K562 (cell line): ENCODE results near the gene IPO11. TPM values are rescaled to one million over a fixed set of nuclear protein-coding genes. Genes with fewer than 3 reads are reported as not detected.
A peak's percentile ranks its signal among the peaks of the same experiment; 100 is the strongest.

Experiments used
- HNRNPLL ChIP-seq: fragments of 200-400 bp; formaldehyde crosslinking; IDR thresholded peaks from 2 replicates; pipeline ENCODE4 v1.6.1; 2017; ENCODE audit warnings: low read length, low read depth, mild to moderate bottlenecking; ENCODE audit not compliant: poor library complexity, severe bottlenecking
- MBD2 ChIP-seq: sonication (generic); IDR thresholded peaks from 2 replicates; pipeline ENCODE4 v1.6.1; 2016; ENCODE audit warnings: low read depth, borderline replicate concordance
- MIER1 ChIP-seq: fragments of 450-650 bp; IDR thresholded peaks from 2 replicates; pipeline ENCODE4 v1.6.1; 2016; ENCODE audit warnings: antibody characterized with exemption, mild to moderate bottlenecking, low read depth
- ZNF282 ChIP-seq: sonication (generic); formaldehyde crosslinking; IDR thresholded peaks from 2 replicates; pipeline ENCODE4 v1.8.1; 2023; ENCODE audit warnings: missing genetic modification reagents
- ZNF584 ChIP-seq: fragments of 200-800 bp; sonication (Bioruptor generic); IDR thresholded peaks from 2 replicates; pipeline ENCODE4 v1.6.1; 2016; ENCODE audit warnings: low read depth, mild to moderate bottlenecking, missing genetic modification characterization, missing compliant biosample characterization
- polyA plus RNA-seq, 8 experiments: library from polyadenylated mRNA; depleted of rRNA in 4 of 8; stranded (reverse) in 5 of 8; unstranded in 3 of 8; fragments of >200 nt; fragmentation: Nextera tagmentation in 2 of 8; fragmentation: Illumina TruSeq in 1 of 8; extraction: Ambion mirVana in 2 of 8; extraction: Trizol in 1 of 8; gene quantifications; 2 replicates each; pipeline versions ENCODE4 v1.2.1 to v1.2.3, GENCODE V29; 2011 to 2014; ENCODE audit warnings: inconsistent platforms in 1 of 8, missing spikeins in 1 of 8
- total RNA-seq, 7 experiments: library from RNA; depleted of rRNA in 6 of 7; stranded (reverse); fragments of >200 nt in 6 of 7; fragmentation: Illumina TruSeq in 2 of 7; extraction: Trizol in 2 of 7; gene quantifications; 2 replicates each; pipeline versions ENCODE4 v1.2.1 to v1.2.3, GENCODE V29; 2011 to 2021; ENCODE audit warnings: low replicate concordance in 1 of 7
- TF ChIP-seq, protein P1 (sequence below), 2 experiments: fragments of 150-350 bp in 1 of 2; IDR thresholded peaks; 2 replicates each; pipeline ENCODE4 v1.6.1; 2012 to 2016; ENCODE audit warnings: low read depth in 2 of 2, low read length in 2 of 2, mild to moderate bottlenecking in 1 of 2, moderate library complexity in 1 of 2
- TF ChIP-seq, protein P2 (sequence below): fragments of 250-450 bp; sonication (Bioruptor Pico); IDR thresholded peaks from 2 replicates; pipeline ENCODE4 v1.8.0; 2022; ENCODE audit warnings: inconsistent platforms
- TF ChIP-seq, protein P3 (sequence below): IDR thresholded peaks from 2 replicates; pipeline ENCODE4 v1.6.1; 2012; ENCODE audit warnings: low read depth, low read length, improper control_type of control experiment, borderline replicate concordance
- TF ChIP-seq, protein P4 (sequence below): fragments of 250-450 bp; sonication (Bioruptor Pico); IDR thresholded peaks from 2 replicates; pipeline ENCODE4 v1.4.0; 2020
- TF ChIP-seq, protein P5 (sequence below): sonication (generic); formaldehyde crosslinking; IDR thresholded peaks from 2 replicates; pipeline ENCODE4 v1.8.1; 2023; ENCODE audit warnings: mild to moderate bottlenecking, missing genetic modification reagents

The IPO11 gene
- total and polyA plus RNA-seq, 9 of the 15 experiments (the other 6 are each of a cell fraction or from before 2014, with no cell fraction given): 38.7 to 96.0 (median 70.9) TPM

DNA sequence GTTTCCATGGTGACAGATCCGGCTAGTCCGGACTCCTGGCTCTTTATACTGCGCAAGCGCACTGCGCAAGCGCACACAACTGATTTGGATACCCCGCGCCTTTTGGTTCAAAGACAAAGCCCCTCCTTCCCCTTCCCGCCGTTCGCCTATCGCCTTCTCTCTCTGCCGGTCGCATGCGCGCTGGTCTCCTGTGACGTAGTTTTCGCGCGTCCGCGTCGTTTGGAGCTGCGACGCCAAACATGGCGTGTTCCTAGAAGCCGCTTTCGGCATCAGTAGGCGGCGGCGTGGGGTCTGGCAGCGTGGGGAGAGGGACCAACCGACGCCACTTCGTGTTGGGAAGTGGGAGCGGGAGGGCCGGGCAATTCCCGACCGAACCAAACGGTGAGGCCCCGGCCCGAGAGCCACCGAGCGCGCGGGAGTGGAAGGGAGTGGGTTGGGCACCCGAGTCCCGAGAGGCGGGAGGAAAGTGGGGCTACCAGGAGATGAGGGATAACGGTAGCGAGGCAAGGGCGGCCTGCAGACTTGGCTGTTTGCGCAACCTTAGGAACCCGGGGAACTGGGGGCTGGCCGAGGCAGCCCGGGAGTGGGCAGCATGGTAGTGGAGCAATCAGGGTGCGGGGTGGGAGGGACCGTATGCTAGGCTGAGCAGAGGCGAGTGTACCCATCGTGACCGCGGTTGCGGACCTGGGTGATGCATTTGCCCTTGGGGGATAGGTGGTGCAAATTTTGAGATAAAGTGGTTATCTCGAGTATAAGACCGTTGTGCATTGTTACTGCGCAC, at the start of gene IPO11 (continued):
- TF ChIP-seq, protein P1, sequence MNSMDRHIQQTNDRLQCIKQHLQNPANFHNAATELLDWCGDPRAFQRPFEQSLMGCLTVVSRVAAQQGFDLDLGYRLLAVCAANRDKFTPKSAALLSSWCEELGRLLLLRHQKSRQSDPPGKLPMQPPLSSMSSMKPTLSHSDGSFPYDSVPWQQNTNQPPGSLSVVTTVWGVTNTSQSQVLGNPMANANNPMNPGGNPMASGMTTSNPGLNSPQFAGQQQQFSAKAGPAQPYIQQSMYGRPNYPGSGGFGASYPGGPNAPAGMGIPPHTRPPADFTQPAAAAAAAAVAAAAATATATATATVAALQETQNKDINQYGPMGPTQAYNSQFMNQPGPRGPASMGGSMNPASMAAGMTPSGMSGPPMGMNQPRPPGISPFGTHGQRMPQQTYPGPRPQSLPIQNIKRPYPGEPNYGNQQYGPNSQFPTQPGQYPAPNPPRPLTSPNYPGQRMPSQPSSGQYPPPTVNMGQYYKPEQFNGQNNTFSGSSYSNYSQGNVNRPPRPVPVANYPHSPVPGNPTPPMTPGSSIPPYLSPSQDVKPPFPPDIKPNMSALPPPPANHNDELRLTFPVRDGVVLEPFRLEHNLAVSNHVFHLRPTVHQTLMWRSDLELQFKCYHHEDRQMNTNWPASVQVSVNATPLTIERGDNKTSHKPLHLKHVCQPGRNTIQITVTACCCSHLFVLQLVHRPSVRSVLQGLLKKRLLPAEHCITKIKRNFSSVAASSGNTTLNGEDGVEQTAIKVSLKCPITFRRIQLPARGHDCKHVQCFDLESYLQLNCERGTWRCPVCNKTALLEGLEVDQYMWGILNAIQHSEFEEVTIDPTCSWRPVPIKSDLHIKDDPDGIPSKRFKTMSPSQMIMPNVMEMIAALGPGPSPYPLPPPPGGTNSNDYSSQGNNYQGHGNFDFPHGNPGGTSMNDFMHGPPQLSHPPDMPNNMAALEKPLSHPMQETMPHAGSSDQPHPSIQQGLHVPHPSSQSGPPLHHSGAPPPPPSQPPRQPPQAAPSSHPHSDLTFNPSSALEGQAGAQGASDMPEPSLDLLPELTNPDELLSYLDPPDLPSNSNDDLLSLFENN (IDR thresholded peaks at IDR 0.05; ENCODE audit: low read depth in 2 of 2, low read length in 2 of 2): 0 out of 4 replicates have a peak, but pooled peaks of 1 of the 2 experiments have one; percentile 32
- TF ChIP-seq MIER1: 0 out of 2 replicates have a peak, but pooled peaks have one; percentile 23
- TF ChIP-seq, protein P2, sequence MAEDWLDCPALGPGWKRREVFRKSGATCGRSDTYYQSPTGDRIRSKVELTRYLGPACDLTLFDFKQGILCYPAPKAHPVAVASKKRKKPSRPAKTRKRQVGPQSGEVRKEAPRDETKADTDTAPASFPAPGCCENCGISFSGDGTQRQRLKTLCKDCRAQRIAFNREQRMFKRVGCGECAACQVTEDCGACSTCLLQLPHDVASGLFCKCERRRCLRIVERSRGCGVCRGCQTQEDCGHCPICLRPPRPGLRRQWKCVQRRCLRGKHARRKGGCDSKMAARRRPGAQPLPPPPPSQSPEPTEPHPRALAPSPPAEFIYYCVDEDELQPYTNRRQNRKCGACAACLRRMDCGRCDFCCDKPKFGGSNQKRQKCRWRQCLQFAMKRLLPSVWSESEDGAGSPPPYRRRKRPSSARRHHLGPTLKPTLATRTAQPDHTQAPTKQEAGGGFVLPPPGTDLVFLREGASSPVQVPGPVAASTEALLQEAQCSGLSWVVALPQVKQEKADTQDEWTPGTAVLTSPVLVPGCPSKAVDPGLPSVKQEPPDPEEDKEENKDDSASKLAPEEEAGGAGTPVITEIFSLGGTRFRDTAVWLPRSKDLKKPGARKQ (CRISPR knock-in tag): no peak
- no peak for TF ChIP-seq ZNF584 (CRISPR knock-in tag)
- TF ChIP-seq, protein P3, sequence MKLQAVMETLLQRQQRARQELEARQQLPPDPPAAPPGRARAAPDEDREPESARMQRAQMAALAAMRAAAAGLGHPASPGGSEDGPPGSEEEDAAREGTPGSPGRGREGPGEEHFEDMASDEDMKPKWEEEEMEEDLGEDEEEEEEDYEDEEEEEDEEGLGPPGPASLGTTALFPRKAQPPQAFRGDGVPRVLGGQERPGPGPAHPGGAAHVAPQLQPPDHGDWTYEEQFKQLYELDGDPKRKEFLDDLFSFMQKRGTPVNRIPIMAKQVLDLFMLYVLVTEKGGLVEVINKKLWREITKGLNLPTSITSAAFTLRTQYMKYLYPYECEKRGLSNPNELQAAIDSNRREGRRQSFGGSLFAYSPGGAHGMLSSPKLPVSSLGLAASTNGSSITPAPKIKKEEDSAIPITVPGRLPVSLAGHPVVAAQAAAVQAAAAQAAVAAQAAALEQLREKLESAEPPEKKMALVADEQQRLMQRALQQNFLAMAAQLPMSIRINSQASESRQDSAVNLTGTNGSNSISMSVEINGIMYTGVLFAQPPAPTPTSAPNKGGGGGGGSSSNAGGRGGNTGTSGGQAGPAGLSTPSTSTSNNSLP: no peak
- TF ChIP-seq HNRNPLL: peak; percentile 60
- TF ChIP-seq, protein P4, sequence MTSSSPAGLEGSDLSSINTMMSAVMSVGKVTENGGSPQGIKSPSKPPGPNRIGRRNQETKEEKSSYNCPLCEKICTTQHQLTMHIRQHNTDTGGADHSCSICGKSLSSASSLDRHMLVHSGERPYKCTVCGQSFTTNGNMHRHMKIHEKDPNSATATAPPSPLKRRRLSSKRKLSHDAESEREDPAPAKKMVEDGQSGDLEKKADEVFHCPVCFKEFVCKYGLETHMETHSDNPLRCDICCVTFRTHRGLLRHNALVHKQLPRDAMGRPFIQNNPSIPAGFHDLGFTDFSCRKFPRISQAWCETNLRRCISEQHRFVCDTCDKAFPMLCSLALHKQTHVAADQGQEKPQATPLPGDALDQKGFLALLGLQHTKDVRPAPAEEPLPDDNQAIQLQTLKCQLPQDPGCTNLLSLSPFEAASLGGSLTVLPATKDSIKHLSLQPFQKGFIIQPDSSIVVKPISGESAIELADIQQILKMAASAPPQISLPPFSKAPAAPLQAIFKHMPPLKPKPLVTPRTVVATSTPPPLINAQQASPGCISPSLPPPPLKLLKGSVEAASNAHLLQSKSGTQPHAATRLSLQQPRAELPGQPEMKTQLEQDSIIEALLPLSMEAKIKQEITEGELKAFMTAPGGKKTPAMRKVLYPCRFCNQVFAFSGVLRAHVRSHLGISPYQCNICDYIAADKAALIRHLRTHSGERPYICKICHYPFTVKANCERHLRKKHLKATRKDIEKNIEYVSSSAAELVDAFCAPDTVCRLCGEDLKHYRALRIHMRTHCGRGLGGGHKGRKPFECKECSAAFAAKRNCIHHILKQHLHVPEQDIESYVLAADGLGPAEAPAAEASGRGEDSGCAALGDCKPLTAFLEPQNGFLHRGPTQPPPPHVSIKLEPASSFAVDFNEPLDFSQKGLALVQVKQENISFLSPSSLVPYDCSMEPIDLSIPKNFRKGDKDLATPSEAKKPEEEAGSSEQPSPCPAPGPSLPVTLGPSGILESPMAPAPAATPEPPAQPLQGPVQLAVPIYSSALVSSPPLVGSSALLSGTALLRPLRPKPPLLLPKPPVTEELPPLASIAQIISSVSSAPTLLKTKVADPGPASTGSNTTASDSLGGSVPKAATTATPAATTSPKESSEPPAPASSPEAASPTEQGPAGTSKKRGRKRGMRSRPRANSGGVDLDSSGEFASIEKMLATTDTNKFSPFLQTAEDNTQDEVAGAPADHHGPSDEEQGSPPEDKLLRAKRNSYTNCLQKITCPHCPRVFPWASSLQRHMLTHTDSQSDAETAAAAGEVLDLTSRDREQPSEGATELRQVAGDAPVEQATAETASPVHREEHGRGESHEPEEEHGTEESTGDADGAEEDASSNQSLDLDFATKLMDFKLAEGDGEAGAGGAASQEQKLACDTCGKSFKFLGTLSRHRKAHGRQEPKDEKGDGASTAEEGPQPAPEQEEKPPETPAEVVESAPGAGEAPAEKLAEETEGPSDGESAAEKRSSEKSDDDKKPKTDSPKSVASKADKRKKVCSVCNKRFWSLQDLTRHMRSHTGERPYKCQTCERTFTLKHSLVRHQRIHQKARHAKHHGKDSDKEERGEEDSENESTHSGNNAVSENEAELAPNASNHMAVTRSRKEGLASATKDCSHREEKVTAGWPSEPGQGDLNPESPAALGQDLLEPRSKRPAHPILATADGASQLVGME (CRISPR knock-in tag): 0 out of 2 replicates have a peak, but pooled peaks have one; percentile 39
- TF ChIP-seq ZNF282 (CRISPR knock-in tag): no peak
- TF ChIP-seq, protein P5, sequence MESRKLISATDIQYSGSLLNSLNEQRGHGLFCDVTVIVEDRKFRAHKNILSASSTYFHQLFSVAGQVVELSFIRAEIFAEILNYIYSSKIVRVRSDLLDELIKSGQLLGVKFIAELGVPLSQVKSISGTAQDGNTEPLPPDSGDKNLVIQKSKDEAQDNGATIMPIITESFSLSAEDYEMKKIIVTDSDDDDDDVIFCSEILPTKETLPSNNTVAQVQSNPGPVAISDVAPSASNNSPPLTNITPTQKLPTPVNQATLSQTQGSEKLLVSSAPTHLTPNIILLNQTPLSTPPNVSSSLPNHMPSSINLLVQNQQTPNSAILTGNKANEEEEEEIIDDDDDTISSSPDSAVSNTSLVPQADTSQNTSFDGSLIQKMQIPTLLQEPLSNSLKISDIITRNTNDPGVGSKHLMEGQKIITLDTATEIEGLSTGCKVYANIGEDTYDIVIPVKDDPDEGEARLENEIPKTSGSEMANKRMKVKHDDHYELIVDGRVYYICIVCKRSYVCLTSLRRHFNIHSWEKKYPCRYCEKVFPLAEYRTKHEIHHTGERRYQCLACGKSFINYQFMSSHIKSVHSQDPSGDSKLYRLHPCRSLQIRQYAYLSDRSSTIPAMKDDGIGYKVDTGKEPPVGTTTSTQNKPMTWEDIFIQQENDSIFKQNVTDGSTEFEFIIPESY (CRISPR knock-in tag): peak; percentile 52; the same call in 1 of the 2 replicates
- peak; percentile 85; the same call in 1 of the 2 replicates for TF ChIP-seq MBD2
